KMS-11 (cell line): ENCODE data around the gene LIMA1.
"Not testable (repeated sequence)": the region's sequence is repeated elsewhere in the genome, so short reads cannot be mapped to it uniquely, and the experiment has no call there.

Experiments
- H2AFZ ChIP-seq: fragments of 200-600 bp; sonication (generic); 2 replicates; pipeline ENCODE4 v1.6.1; 2016; ENCODE audit warnings: antibody characterized with exemption, mixed run types, low read depth
- H3K27ac ChIP-seq: fragments of 200-600 bp; sonication (generic); 2 replicates; pipeline ENCODE4 v1.6.1; 2016; ENCODE audit warnings: mild to moderate bottlenecking, mixed run types
- H3K27me3 ChIP-seq: fragments of 200-600 bp; sonication (generic); 2 replicates; pipeline ENCODE4 v1.6.1; 2017; ENCODE audit warnings: mild to moderate bottlenecking, low read depth, mixed run types, moderate library complexity; ENCODE audit not compliant: insufficient read depth
- H3K36me3 ChIP-seq: fragments of 200-600 bp; sonication (generic); 2 replicates; pipeline ENCODE4 v1.6.1; 2017; ENCODE audit warnings: mild to moderate bottlenecking, mixed run types; ENCODE audit not compliant: insufficient read depth
- H3K4me1 ChIP-seq: fragments of 200-600 bp; sonication (generic); 2 replicates; pipeline ENCODE4 v1.6.1; 2016; ENCODE audit warnings: mild to moderate bottlenecking, low read depth, mixed run types; ENCODE audit not compliant: poor library complexity, severe bottlenecking
- H3K4me2 ChIP-seq: fragments of 200-600 bp; sonication (generic); 2 replicates; pipeline ENCODE4 v1.7.0; 2016; ENCODE audit warnings: mild to moderate bottlenecking, mixed run types
- H3K4me3 ChIP-seq: fragments of 200-600 bp; sonication (generic); IDR thresholded peaks from 2 replicates; pipeline ENCODE4 v1.6.1; 2017; ENCODE audit warnings: low read depth, low read length, mixed read lengths; ENCODE audit not compliant: insufficient read depth
- H3K79me2 ChIP-seq: fragments of 200-600 bp; sonication (generic); 2 replicates; pipeline ENCODE4 v1.6.1; 2016; ENCODE audit warnings: low read depth, mixed run types; ENCODE audit not compliant: insufficient read depth
- H3K9ac ChIP-seq: fragments of 200-600 bp; sonication (generic); 2 replicates; pipeline ENCODE4 v1.6.1; 2016; ENCODE audit warnings: mild to moderate bottlenecking, mixed run types
- H4K20me1 ChIP-seq: fragments of 200-600 bp; sonication (generic); 2 replicates; pipeline ENCODE4 v1.6.1; 2016; ENCODE audit warnings: mild to moderate bottlenecking, mixed run types; ENCODE audit not compliant: insufficient read depth
- TF ChIP-seq, protein P1 (sequence below): fragments of 200-600 bp; sonication (generic); conservative IDR thresholded peaks from 2 replicates; pipeline ENCODE4 v1.6.1; 2017; ENCODE audit warnings: low read depth, mild to moderate bottlenecking, antibody characterized with exemption, low read length, moderate library complexity, mixed read lengths

Gene LIMA1

DNA sequence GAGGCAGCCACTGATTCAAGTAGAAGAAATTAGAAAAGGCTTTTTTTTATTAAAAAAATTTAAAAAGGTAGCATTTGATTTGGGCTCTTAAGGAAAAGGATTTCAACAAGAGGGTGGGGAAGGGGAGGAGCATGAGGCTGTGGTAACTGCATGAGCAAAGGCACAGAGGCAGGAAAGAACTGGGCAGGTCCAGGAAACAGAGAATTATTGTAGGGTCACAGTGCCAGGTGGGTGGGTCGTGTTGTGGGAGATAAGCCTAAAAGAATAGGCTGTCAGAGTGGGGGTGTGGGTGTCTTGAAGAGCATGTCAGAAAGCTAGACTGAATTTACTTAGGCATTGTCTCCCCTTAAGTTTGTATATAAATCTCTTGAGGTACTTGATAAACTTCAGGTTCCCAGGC, 7.8 kb downstream of the LIMA1 start:
- Histone ChIP-seq H3K79me2 (no peaks in the 10 kb centered on the region), H3K4me3 (no peak overlapping the region), H3K27ac (no peak overlapping the region), H3K27me3 (no peaks in the 10 kb centered on the region), H4K20me1 (no peaks in the 10 kb centered on the region), H3K9ac (no peak overlapping the region), H2AFZ (no peak overlapping the region), H3K4me1 (no peaks in the 10 kb centered on the region), H3K4me2 (no peak overlapping the region), H3K36me3 (no peaks in the 10 kb centered on the region)
- TF ChIP-seq, protein P1, sequence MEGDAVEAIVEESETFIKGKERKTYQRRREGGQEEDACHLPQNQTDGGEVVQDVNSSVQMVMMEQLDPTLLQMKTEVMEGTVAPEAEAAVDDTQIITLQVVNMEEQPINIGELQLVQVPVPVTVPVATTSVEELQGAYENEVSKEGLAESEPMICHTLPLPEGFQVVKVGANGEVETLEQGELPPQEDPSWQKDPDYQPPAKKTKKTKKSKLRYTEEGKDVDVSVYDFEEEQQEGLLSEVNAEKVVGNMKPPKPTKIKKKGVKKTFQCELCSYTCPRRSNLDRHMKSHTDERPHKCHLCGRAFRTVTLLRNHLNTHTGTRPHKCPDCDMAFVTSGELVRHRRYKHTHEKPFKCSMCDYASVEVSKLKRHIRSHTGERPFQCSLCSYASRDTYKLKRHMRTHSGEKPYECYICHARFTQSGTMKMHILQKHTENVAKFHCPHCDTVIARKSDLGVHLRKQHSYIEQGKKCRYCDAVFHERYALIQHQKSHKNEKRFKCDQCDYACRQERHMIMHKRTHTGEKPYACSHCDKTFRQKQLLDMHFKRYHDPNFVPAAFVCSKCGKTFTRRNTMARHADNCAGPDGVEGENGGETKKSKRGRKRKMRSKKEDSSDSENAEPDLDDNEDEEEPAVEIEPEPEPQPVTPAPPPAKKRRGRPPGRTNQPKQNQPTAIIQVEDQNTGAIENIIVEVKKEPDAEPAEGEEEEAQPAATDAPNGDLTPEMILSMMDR = no peak

DNA sequence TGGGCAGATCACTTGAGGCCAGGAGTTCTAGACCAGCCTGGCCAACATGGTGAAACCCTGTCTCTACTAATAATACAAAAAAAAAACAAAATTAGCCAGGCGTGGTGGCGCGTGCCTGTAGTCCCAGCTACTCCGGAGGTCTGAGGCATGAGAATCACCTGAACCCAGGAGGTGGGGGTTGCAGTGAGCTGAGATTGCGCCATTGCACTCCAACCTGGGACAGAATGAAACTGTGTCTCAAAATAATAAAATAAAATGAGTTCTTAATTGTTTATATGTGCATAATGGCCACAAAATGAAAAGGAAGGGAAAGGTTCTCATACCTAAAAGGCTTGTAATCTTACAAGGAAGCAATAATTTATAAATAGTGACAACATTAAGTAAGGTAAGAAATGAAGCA, 8.2 kb downstream of the LIMA1 start:
- H3K79me2 ChIP-seq, H3K36me3 ChIP-seq, H3K9ac ChIP-seq, H3K27me3 ChIP-seq, H3K4me3 ChIP-seq, H3K4me2 ChIP-seq, H2AFZ ChIP-seq, H3K27ac ChIP-seq, H3K4me1 ChIP-seq, H4K20me1 ChIP-seq: not testable (repeated sequence)

DNA sequence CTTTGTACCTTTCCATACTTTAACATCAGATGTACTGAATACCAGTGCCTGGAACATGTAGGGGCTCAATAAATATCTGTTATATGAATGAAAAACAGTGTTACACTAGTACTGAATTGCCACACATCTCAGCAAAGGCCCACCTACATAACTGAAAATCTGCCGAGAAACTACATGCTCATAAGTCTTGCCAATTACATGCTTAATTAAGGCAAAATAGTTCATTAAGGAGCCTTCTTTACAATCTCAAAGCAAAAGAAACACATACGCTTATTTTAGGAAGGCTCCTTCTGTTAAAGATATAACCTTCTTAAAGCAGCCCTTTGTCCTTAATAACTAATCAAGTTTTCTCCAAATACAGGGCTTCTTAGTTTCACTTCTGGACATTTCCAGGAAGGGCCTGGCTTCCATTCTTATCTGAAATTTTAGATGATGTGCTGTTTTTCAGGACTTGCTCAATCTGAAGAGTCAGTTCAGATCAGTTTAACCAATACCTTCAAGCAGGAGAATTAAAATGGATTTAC, 11.5 kb downstream of the LIMA1 start:
- Histone ChIP-seq H4K20me1 (no peaks in the 10 kb centered on the region), H2AFZ (no peak overlapping the region)
- TF ChIP-seq, protein P1 = no peak

DNA sequence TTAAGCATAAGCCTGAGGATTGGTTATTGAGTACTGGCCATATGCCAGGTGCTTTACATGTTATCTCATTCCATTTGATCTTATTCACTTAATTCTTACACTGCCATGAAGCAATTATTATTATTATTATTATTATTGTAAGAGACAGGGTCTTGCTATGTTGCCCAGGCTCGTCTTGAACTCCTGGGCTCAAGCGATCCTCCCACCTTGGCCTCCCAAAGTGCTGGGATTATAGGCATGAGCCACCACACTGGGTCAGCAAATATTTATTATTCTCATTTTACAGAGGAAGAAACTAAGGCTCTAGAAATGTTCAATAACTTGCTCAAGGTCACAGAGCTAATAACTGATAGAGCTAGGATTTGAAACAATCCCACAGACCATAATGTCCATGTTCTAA, 14.8 kb downstream of the LIMA1 start:
- no peaks in the 10 kb centered on the region for H3K36me3 ChIP-seq
- H2AFZ ChIP-seq = no peak overlapping the region
- H3K4me1 ChIP-seq = no peaks in the 10 kb centered on the region
- no peaks in the 10 kb centered on the region for H4K20me1 ChIP-seq
- TF ChIP-seq, protein P1 = no peak
- H3K9ac ChIP-seq = no peak overlapping the region
- H3K4me3 ChIP-seq = no peak overlapping the region
- H3K27ac ChIP-seq = no peak overlapping the region
- H3K4me2 ChIP-seq = no peak overlapping the region
- H3K27me3 ChIP-seq = no peaks in the 10 kb centered on the region
- H3K79me2 ChIP-seq = no peaks in the 10 kb centered on the region

More for the DNA sequence above, 11.5 kb downstream of the LIMA1 start:
- Histone ChIP-seq H3K27me3 (no peaks in the 10 kb centered on the region), H3K27ac (no peak overlapping the region), H3K36me3 (no peaks in the 10 kb centered on the region), H3K4me1 (no peaks in the 10 kb centered on the region), H3K4me2 (no peak overlapping the region), H3K9ac (no peak overlapping the region), H3K4me3 (no peak overlapping the region), H3K79me2 (no peaks in the 10 kb centered on the region)

DNA sequence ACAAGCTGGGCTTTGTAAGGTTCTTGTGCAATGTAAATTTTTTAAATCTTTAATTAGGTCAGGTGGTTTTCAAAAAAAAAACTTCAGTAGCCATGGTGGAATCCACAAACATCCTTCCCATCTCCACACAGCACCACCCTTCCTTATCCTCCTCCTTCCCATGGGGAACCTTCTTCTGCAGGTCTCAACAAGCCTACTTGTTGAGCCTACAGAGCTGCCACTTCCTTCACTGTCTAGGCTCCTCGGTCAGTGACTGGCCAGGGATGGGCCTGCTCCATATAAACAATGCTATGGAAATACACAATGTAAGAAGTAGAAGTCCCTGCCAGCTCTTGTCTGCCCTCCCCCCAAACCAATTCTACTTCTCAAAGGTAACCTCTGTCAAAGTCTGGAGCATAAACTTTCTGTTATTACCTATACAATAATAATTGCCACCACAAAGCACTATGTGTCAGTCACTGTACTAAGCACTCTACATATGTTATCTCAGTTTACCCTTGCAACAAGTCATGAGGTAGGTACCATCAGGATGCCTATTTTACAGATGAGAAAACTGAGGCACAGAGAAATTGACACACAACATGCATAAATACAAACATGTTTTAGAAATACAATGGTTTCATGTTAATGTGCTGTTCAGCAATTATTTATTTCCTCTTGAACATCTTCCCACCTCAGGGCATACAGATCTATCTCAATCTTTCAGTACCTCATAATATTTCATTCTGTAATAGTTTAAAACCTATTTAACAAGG, 17.4 kb downstream of the LIMA1 start:
- Histone ChIP-seq H3K27ac (no peak overlapping the region), H3K79me2 (no peaks in the 10 kb centered on the region), H3K4me1 (no peaks in the 10 kb centered on the region), H2AFZ (no peak overlapping the region), H3K4me2 (no peak overlapping the region), H3K4me3 (no peak overlapping the region), H3K9ac (no peak overlapping the region), H3K36me3 (no peaks in the 10 kb centered on the region), H3K27me3 (no peaks in the 10 kb centered on the region), H4K20me1 (no peaks in the 10 kb centered on the region)
- TF ChIP-seq, protein P1 = no peak
